Effector memory CD4-positive, alpha-beta T cell (primary cell): ENCODE measurements around the gene CERK.

Experiments
- DNase-seq, 3 donors: peaks; one replicate each; pipeline ENCODE4 v3.0.0-alpha.2; 2020
- H3K27ac ChIP-seq: 2 replicates; pipeline ENCODE4 v1.7.0; 2013; ENCODE audit warnings: mild to moderate bottlenecking, low read length, moderate library complexity; ENCODE audit not compliant: insufficient read depth, poor library complexity, severe bottlenecking
- H3K27me3 ChIP-seq: replicated peaks from 2 replicates; pipeline ENCODE4 v1.7.0; 2013; ENCODE audit warnings: mild to moderate bottlenecking, low read length; ENCODE audit not compliant: insufficient read depth, control insufficient read depth, poor library complexity, severe bottlenecking
- H3K36me3 ChIP-seq: 2 replicates; pipeline ENCODE4 v1.7.0; 2013; ENCODE audit warnings: mild to moderate bottlenecking, low read length, moderate library complexity; ENCODE audit not compliant: control insufficient read depth, insufficient read depth
- H3K4me1 ChIP-seq: 2 replicates; pipeline ENCODE4 v1.7.0; 2013; ENCODE audit warnings: low read length, mild to moderate bottlenecking; ENCODE audit not compliant: control insufficient read depth, insufficient read depth, poor library complexity, severe bottlenecking
- H3K4me3 ChIP-seq: 2 replicates; pipeline ENCODE4 v1.7.0; 2013; ENCODE audit warnings: low read length, low read depth, mild to moderate bottlenecking; ENCODE audit not compliant: insufficient read depth, poor library complexity, severe bottlenecking
- H3K9me3 ChIP-seq: 2 replicates; pipeline ENCODE4 v1.7.0; 2013; ENCODE audit warnings: mild to moderate bottlenecking, low read length, moderate library complexity; ENCODE audit not compliant: control insufficient read depth

CERK gene

DNA sequence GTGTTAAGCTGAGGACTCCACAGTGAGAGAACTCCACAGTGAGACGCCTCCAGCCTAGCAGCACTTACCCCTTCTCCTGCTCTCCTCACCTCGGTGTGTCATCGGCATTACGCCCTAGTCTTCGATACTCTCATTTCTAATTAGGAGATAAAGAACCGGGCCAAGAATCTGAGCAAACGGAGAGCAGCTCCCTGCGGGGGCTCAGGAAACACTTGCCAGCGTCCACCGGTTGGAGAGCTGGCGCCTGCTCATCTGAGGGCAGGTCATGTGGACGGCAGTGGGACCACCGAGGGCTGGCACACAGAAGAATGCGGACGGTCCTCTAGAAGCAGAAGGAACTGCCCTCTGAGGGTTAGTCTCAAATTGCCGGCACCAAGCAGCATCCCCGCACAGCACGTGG is 13.0 kb downstream of the CERK start:
- no peak for DNase-seq
- no peak overlapping the region for H3K4me3 ChIP-seq
- no peak overlapping the region for H3K27ac ChIP-seq
- peaks cover 43% of the 10 kb centered on the region for H3K36me3 ChIP-seq
- peaks cover 14% of the 10 kb centered on the region for H3K4me1 ChIP-seq
- H3K9me3 ChIP-seq: no peaks in the 10 kb centered on the region
- H3K27me3 ChIP-seq: no peaks in the 10 kb centered on the region

DNA sequence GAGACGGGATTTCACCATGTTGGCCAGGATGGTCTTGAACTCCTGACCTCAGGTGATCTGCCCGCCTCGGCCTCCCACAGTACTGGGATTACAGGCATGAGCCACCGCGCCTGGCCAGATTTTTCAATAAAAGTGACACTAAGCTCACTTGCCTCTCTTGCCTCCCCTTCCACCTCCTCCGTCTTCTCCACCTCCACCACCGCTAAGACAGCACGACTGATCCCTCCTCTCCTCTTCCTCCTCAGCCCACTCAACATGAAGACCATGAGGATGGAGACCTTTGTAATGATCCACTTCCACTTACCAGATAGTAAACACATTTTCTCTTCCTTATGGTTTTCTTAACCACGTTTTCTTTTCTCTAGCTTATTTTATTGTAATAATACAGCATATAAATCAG is 14.2 kb downstream of the CERK start:
- no peaks in the 10 kb centered on the region for H3K9me3 ChIP-seq
- H3K4me1 ChIP-seq: peaks cover 14% of the 10 kb centered on the region
- H3K27me3 ChIP-seq: no peaks in the 10 kb centered on the region
- DNase-seq: no peak
- no peak overlapping the region for H3K4me3 ChIP-seq
- no peak overlapping the region for H3K27ac ChIP-seq
- H3K36me3 ChIP-seq: peaks cover 51% of the 10 kb centered on the region

DNA sequence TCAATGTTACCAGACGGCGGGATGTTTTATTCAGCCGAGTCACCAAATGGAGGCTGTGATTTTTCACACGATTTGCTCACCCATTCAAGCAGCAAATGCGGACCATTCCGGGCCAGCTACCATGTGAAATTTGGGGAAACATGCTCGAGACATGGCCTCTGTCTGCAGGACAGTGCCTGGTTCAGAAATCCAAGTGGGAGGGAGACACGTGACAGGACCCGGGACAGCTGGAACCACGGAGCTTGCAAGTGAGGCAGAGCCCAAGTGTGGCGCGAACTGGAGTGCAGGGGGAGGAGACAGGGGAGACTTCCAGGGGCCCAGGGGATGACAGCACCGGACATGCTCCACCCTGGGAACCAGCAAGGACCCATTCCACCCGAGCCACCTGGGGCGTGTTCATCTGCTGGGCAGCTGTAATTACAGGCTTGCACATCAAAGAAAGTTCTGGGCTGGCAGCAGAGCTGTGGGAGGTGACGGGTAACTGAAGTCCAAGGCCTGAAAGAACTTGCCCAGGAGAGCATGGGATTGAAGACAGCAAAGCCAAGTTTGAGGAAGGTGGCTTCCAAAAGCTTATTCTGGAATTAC is 16.5 kb downstream of the CERK start:
- Histone ChIP-seq H3K27me3 (no peaks in the 10 kb centered on the region), H3K27ac (no peak overlapping the region), H3K9me3 (no peaks in the 10 kb centered on the region), H3K4me3 (no peak overlapping the region), H3K4me1 (peaks cover 4% of the 10 kb centered on the region), H3K36me3 (peaks cover 58% of the 10 kb centered on the region)
- DNase-seq: no peak

GRCh38 chr22:46719921-46720320 is 18.1 kb downstream of the CERK start:
- Histone ChIP-seq H3K27me3 (no peaks in the 10 kb centered on the region), H3K4me1 (peaks cover 4% of the 10 kb centered on the region), H3K9me3 (no peaks in the 10 kb centered on the region), H3K27ac (no peak overlapping the region), H3K4me3 (no peak overlapping the region), H3K36me3 (peaks cover 60% of the 10 kb centered on the region)
- no peak for DNase-seq

DNA sequence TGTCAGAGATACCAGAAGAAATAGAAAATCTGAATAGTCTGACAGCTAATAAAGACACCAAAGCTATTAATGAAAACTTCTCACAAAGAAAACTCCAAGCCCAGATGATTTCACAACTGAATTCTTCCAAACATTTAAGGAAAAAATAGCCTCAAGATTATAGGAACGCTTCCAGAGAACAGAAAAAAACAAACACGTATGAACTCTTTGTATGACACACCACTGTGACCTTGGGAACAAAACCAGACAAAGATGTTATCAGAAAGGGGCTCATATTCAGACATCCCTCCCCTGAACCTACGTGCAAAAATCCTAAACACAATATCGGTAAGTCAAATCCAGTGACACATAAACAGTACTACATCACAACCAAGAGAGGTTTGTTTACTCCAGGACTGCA is 23.5 kb downstream of the CERK start:
- Histone ChIP-seq H3K36me3 (peaks cover 66% of the 10 kb centered on the region), H3K27ac (no peak overlapping the region), H3K27me3 (no peaks in the 10 kb centered on the region), H3K4me3 (no peak overlapping the region), H3K9me3 (no peaks in the 10 kb centered on the region), H3K4me1 (no peaks in the 10 kb centered on the region)
- no peak for DNase-seq

GRCh38 chr22:46712288-46712687 is 25.8 kb downstream of the CERK start:
- no peaks in the 10 kb centered on the region for H3K27me3 ChIP-seq
- H3K4me3 ChIP-seq: no peak overlapping the region
- peaks cover 66% of the 10 kb centered on the region for H3K36me3 ChIP-seq
- H3K9me3 ChIP-seq: no peaks in the 10 kb centered on the region
- no peak for DNase-seq
- H3K27ac ChIP-seq: no peak overlapping the region
- no peaks in the 10 kb centered on the region for H3K4me1 ChIP-seq

DNA sequence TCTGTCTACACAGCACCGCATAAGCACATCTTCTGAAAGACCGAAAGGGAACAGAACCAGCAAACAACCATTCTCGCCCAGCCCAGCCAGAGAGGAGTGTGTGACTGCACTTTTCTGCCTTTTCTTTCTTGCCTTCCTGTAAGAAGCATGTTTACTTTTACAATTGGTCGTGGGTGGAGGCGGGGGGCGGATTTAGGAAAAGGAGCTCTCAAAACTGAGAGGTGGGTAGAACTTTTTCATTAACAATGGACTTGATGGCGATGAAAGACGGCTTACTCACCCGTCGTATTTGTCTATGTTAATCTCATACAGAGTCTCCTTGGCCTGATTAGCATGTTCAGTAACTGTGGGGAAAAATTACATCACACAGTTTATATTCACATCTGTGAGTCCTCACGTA is 27.2 kb downstream of the CERK start:
- peaks cover 74% of the 10 kb centered on the region for H3K36me3 ChIP-seq
- DNase-seq: no peak

DNA sequence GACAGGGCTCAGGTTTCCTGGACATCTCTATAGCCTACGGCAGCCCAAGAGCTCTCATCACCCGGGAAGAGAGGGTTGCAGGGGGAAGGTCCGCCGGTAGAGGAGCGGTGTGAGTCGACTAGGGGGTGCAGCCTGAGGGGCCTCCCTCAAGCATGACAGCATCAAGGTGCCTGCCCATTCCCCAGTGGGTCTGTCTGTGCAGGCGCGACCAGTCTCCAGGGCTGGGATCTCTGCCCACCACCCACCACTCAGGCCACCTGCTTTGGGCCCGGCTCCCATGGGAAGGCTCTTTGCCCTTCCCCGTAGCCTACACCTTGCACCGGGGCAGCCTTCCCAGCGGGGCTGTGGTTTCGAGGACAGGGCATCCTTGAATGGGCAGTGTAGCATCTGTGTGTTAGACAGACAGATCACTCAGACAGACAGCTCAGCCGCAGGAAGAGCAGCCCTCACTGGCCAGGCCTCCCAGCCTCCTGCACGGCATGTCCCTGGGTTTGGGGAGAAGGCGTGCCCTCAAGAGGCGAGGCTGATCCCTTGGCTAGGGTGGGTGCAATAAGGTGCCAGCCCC is 29.2 kb downstream of the CERK start:
- no peaks in the 10 kb centered on the region for H3K4me1 ChIP-seq
- H3K36me3 ChIP-seq: peaks cover 80% of the 10 kb centered on the region
- H3K4me3 ChIP-seq: no peak overlapping the region
- H3K27ac ChIP-seq: no peak overlapping the region
- no peaks in the 10 kb centered on the region for H3K9me3 ChIP-seq
- H3K27me3 ChIP-seq: no peaks in the 10 kb centered on the region
- no peak for DNase-seq

More for the DNA sequence above, 27.2 kb downstream of the CERK start:
- no peaks in the 10 kb centered on the region for H3K9me3 ChIP-seq
- no peak overlapping the region for H3K4me3 ChIP-seq
- H3K27ac ChIP-seq: no peak overlapping the region
- no peaks in the 10 kb centered on the region for H3K4me1 ChIP-seq
- H3K27me3 ChIP-seq: no peaks in the 10 kb centered on the region

DNA sequence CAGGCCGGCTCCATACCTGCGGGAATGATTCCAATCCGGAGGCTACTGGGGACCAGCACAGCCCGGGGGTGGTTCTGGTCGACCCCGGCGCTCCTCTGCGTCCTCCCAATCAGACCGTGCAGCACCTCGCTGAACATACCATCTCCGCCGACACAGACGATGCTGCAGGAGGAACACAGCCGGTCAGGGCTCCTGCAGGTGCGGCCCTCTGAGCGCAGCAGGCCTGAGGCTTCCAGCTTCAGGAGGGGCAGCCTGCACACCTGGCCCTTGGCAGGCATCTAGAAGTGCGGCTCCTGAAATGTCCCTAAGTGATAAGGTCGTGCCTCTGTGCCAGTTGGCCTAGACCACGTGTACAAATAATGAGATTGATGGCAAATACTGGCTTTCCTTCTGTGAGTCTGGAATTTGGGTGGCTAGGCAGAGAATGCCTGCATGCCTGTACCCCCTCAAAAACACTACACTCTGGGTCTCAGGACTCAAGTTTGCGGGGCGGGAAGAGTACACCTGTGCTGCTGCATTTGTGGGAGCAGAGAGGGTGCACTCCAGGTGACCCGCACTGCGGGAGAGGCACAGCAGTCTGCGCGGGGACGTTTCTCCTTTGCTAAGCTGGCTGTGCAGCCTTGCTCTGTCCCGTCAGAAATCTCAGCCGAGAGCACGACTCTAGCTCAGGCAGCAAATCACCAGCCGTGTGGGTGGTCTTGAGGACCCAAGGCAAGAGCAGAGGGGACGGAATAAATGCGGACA is 30.1 kb downstream of the CERK start:
- Histone ChIP-seq H3K4me3 (no peak overlapping the region), H3K36me3 (peaks cover 89% of the 10 kb centered on the region), H3K27me3 (no peaks in the 10 kb centered on the region), H3K27ac (no peak overlapping the region), H3K4me1 (no peaks in the 10 kb centered on the region), H3K9me3 (no peaks in the 10 kb centered on the region)
- DNase-seq: no peak

GRCh38 chr22:46707305-46707704 is 30.7 kb downstream of the CERK start:
- Histone ChIP-seq H3K27me3 (no peaks in the 10 kb centered on the region), H3K36me3 (peaks cover 92% of the 10 kb centered on the region), H3K9me3 (no peaks in the 10 kb centered on the region), H3K4me3 (no peak overlapping the region), H3K4me1 (no peaks in the 10 kb centered on the region), H3K27ac (no peak overlapping the region)
- DNase-seq: no peak
